ENCODE data around the gene ATP5ME.

The ATP5ME gene

DNA sequence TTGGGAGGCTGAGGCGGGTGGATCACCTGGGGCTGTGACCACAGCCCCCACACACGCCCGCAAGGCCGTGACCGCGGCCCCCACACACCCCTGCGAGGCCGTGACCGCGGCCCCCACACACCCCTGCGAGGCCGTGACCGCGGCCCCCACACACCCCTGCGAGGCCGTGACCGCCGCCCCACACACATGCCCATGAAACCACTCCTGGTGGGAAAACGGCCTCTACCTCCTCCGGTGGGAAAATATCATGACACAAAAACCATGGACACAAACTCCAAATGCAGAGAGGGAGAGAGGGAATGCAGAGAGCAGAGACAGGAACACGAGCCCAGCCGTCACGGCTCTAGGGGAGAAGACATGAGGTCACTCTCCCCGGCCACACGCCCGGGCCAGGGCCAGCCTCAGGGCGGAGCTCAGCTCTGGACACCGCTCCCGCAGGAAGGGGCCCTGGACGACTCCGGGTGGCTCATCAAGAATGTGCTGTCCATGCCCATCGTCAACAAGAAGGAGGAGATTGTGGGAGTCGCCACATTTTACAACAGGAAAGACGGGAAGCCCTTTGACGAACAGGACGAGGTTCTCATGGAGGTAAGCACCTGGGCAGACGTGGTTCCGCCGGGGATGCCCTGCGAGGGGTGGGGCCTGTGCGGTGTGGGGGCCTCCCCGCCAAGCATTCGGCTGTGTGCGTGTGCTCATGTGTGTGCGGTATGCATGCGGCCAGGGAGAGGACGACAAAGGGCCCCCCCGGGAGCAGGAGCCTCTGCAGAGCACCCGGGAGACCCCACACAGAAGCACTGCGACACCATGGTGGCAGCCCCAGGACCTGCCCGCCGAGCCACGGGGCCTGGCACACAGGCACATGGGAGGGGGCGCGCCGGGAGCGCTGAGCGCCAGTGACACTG, 17.4 kb downstream of the ATP5ME start:
- H3K27ac ChIP-seq (ENCODE audit: low read length): no peak overlapping the region
- H3K27me3 ChIP-seq (ENCODE audit: low read depth, low read length): no peaks in the 10 kb centered on the region
- no peak overlapping the region for H3K4me3 ChIP-seq (ENCODE audit: low read depth in 1 of 2, low read length in 2 of 2)
- no peaks in the 10 kb centered on the region for H3K4me1 ChIP-seq (ENCODE audit: control insufficient read depth in 1 of 2, insufficient read depth in 2 of 2, low read length in 2 of 2)
- H3K36me3 ChIP-seq (ENCODE audit: control insufficient read depth in 1 of 2, insufficient read depth in 2 of 2, low read length in 2 of 2): no peaks in the 10 kb centered on the region
- no peaks in the 10 kb centered on the region for H3K9me3 ChIP-seq (ENCODE audit: control insufficient read depth in 1 of 2, low read length in 2 of 2)

DNA sequence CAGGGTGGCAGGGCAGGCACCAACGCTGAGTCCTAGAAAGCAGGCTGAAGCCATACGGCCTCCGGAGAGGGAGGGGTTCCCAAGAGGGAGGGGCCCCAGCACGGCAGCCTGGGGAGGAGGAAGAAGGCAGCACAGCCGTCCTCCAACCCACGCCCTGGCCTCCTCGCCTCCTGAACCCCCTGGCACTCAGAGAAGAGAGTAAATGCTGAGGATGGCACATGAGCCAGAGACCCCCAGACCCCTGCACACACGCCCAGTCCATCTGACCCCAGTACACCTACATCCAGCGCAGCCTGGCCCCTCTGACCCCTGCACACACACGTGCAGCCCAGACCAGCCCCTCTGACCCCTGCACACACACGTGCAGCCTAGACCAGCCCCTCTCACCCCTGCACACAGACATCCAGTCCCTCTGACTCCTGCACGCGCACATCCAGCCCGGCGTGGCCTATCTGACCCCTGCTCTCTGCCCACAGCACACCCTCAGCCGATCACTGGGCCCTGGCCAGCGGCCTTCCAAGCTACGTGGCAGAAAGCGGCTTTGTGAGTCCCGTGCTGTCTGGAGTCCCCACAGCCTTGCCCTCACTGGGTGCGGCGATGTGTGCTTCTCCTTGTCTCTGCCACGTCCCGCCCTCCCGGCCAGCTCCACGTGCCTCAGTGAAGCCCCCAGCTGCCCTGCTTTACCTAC, 18.5 kb downstream of the ATP5ME start:
- Histone ChIP-seq H3K4me1 (ENCODE audit: control insufficient read depth in 1 of 2, insufficient read depth in 2 of 2, low read length in 2 of 2) (no peaks in the 10 kb centered on the region), H3K9me3 (ENCODE audit: control insufficient read depth in 1 of 2, low read length in 2 of 2) (no peaks in the 10 kb centered on the region), H3K36me3 (ENCODE audit: control insufficient read depth in 1 of 2, insufficient read depth in 2 of 2, low read length in 2 of 2) (no peaks in the 10 kb centered on the region), H3K27me3 (ENCODE audit: low read depth, low read length) (no peaks in the 10 kb centered on the region), H3K27ac (ENCODE audit: low read length) (no peak overlapping the region), H3K4me3 (ENCODE audit: low read depth in 1 of 2, low read length in 2 of 2) (no peak overlapping the region)

DNA sequence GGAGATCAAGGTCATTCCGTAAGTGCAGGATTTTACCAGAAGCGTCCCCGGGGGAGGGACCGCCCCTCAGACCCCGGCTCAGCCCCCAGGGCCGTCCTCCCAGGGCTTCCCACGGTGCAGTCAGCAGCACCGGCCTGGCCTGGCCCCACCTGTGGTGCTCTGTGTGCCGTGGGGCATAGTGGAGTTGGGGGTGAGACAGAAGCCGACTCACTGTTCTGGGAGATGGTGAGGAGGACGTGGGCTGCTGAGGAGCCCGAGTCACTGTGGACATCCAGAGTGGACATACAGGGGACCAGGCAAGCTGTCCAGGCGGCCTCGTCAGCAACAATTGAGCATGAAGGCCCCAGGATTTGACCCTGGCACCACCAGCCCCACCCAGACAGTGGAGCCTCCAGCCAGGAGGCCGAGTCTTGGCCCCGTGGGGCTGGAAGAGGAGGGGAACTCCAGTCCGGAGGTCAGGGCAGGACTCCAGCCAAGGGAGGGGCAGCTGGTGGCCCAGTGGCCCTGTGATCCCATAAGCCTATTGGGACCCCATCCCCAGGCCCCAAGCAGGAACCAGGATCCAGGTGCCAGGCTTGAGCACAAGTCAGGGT, 19.1 kb downstream of the ATP5ME start:
- H3K9me3 ChIP-seq (ENCODE audit: control insufficient read depth in 1 of 2, low read length in 2 of 2): no peaks in the 10 kb centered on the region
- no peaks in the 10 kb centered on the region for H3K36me3 ChIP-seq (ENCODE audit: control insufficient read depth in 1 of 2, insufficient read depth in 2 of 2, low read length in 2 of 2)
- no peak overlapping the region for H3K4me3 ChIP-seq (ENCODE audit: low read depth in 1 of 2, low read length in 2 of 2)
- no peaks in the 10 kb centered on the region for H3K27me3 ChIP-seq (ENCODE audit: low read depth, low read length)
- H3K4me1 ChIP-seq (ENCODE audit: control insufficient read depth in 1 of 2, insufficient read depth in 2 of 2, low read length in 2 of 2): no peaks in the 10 kb centered on the region
- H3K27ac ChIP-seq (ENCODE audit: low read length): no peak overlapping the region

DNA sequence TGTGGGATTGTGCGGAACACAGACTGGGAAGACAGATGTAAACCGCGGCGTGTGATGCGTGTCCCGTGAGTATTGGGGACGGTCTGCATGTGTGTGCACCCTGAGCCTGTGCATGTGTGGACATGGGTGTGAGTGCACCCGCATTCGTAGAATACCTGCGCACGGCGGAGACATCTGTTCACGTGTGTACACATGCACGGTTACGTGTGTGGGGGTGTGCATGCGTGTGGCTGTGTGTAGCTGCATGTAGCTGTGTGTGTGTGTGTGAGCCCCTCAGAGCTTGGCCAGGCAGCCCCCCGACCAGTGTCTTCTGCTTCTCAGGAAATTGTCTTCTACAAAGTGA, 19.6 kb downstream of the ATP5ME start:
- Histone ChIP-seq H3K36me3 (ENCODE audit: control insufficient read depth in 1 of 2, insufficient read depth in 2 of 2, low read length in 2 of 2) (no peaks in the 10 kb centered on the region), H3K27me3 (ENCODE audit: low read depth, low read length) (no peaks in the 10 kb centered on the region), H3K4me3 (ENCODE audit: low read depth in 1 of 2, low read length in 2 of 2) (no peak overlapping the region), H3K4me1 (ENCODE audit: control insufficient read depth in 1 of 2, insufficient read depth in 2 of 2, low read length in 2 of 2) (no peaks in the 10 kb centered on the region), H3K9me3 (ENCODE audit: control insufficient read depth in 1 of 2, low read length in 2 of 2) (no peaks in the 10 kb centered on the region), H3K27ac (ENCODE audit: low read length) (no peak overlapping the region)

DNA sequence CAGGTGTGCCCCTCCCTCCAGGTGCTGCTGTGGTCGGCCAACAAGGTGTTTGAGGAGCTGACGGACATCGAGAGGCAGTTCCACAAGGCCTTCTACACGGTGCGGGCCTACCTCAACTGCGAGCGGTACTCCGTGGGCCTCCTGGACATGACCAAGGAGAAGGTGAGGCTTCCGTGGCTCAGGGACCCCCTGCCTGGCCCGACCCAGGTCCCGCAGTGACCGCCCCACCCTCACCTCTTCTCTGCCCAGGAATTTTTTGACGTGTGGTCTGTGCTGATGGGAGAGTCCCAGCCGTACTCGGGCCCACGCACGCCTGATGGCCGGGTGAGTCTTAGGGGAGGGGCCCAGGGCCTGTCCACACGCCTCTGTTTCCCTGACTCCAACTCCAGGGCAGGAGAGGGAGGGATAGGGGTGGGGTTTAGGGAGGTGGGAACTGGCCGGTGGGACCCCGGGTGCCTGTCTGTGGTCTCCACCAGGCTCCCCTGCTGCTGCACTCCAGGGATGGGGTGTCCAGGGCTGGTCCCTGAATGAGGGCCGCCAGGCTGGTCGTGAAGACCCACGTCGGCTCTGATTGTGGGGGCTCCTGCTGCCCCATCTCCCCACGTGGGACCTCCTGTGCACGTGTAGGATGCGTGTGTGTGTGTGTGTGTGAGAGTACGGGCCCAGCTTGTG, 20.1 kb downstream of the ATP5ME start:
- no peaks in the 10 kb centered on the region for H3K9me3 ChIP-seq (ENCODE audit: control insufficient read depth in 1 of 2, low read length in 2 of 2)
- no peaks in the 10 kb centered on the region for H3K36me3 ChIP-seq (ENCODE audit: control insufficient read depth in 1 of 2, insufficient read depth in 2 of 2, low read length in 2 of 2)
- no peak overlapping the region for H3K4me3 ChIP-seq (ENCODE audit: low read depth in 1 of 2, low read length in 2 of 2)
- H3K27ac ChIP-seq (ENCODE audit: low read length): no peak overlapping the region
- H3K4me1 ChIP-seq (ENCODE audit: control insufficient read depth in 1 of 2, insufficient read depth in 2 of 2, low read length in 2 of 2): no peaks in the 10 kb centered on the region
- no peaks in the 10 kb centered on the region for H3K27me3 ChIP-seq (ENCODE audit: low read depth, low read length)

DNA sequence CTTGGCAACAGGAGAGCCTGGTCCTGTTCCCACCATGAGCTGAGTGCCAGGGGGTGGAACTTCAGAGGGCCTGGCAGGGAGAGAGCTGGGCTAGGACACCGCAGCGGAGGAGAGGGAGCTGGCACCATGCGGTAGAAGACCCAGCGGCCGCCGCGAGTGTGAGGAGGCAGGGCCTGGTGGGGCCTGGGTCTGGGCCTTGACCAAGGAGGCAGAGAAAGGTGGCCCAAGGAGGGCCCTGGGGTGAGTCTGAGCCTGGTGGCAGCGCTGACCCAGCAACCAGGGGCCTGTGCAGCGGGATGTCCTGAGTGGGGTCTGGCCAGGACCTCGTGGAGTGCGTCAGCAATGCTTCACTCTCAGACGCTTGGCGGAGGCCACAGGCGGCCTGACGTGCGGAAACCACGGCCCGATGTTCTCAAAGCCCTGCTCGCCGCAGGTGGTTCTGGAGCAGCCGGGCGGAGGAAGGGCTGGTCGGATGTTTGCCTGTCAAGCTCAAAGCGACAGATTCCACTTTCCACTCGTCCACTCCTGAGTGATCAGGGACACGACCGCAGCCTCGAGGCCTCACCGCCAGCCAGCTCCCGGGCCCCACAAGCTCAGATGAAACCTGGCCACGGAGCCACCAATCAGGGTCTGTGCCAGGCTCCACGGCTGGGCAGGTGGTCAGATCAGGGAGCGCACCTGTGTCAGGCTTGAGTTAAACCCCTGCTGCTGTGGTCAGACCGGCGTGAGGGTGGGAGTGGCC, 20.8 kb downstream of the ATP5ME start:
- H3K9me3 ChIP-seq (ENCODE audit: control insufficient read depth in 1 of 2, low read length in 2 of 2): no peaks in the 10 kb centered on the region
- H3K4me3 ChIP-seq (ENCODE audit: low read depth in 1 of 2, low read length in 2 of 2): no peak overlapping the region
- H3K27me3 ChIP-seq (ENCODE audit: low read depth, low read length): no peaks in the 10 kb centered on the region
- H3K4me1 ChIP-seq (ENCODE audit: control insufficient read depth in 1 of 2, insufficient read depth in 2 of 2, low read length in 2 of 2): no peaks in the 10 kb centered on the region
- no peak overlapping the region for H3K27ac ChIP-seq (ENCODE audit: low read length)
- no peaks in the 10 kb centered on the region for H3K36me3 ChIP-seq (ENCODE audit: control insufficient read depth in 1 of 2, insufficient read depth in 2 of 2, low read length in 2 of 2)

DNA sequence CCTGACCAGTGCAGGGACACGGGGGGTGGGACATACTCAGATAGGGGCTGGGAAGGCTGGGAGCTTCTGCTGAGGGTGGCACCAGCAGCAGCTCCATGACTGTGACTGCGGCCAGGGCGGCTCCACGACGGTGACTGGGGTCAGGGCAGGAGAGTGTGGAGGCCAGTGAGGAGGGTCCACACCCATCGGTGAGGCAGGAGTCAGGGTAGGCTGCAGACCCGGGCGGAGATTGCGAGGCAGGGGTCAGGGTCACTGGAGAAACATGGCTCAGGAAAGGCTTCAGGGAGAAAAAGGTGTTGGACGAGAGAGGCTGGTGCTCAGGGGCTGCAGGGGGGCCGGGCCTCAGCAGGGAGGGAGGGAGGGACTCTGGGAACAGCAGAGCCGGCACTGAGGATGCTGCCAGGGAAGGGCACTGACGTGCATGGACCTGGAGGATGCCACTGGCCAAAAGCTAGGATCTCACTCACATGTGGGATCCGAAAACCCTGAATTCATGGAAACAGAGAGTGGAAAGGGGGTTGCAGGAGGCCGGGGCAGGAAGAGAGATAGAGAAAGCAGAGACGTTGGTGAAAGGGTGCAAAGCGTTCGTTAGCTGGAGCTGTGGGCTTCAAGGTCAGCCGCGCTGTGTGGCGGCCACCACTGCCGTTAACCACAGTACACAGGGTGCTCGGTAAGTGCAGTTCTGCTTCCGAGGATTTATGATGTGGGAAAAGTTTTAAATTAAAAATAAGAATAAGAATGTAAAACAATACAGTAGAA, 22.0 kb downstream of the ATP5ME start:
- no peak overlapping the region for H3K4me3 ChIP-seq (ENCODE audit: low read depth in 1 of 2, low read length in 2 of 2)
- no peaks in the 10 kb centered on the region for H3K9me3 ChIP-seq (ENCODE audit: control insufficient read depth in 1 of 2, low read length in 2 of 2)
- H3K36me3 ChIP-seq (ENCODE audit: control insufficient read depth in 1 of 2, insufficient read depth in 2 of 2, low read length in 2 of 2): no peaks in the 10 kb centered on the region
- H3K27me3 ChIP-seq (ENCODE audit: low read depth, low read length): no peaks in the 10 kb centered on the region
- H3K27ac ChIP-seq (ENCODE audit: low read length): no peak overlapping the region
- no peaks in the 10 kb centered on the region for H3K4me1 ChIP-seq (ENCODE audit: control insufficient read depth in 1 of 2, insufficient read depth in 2 of 2, low read length in 2 of 2)

DNA sequence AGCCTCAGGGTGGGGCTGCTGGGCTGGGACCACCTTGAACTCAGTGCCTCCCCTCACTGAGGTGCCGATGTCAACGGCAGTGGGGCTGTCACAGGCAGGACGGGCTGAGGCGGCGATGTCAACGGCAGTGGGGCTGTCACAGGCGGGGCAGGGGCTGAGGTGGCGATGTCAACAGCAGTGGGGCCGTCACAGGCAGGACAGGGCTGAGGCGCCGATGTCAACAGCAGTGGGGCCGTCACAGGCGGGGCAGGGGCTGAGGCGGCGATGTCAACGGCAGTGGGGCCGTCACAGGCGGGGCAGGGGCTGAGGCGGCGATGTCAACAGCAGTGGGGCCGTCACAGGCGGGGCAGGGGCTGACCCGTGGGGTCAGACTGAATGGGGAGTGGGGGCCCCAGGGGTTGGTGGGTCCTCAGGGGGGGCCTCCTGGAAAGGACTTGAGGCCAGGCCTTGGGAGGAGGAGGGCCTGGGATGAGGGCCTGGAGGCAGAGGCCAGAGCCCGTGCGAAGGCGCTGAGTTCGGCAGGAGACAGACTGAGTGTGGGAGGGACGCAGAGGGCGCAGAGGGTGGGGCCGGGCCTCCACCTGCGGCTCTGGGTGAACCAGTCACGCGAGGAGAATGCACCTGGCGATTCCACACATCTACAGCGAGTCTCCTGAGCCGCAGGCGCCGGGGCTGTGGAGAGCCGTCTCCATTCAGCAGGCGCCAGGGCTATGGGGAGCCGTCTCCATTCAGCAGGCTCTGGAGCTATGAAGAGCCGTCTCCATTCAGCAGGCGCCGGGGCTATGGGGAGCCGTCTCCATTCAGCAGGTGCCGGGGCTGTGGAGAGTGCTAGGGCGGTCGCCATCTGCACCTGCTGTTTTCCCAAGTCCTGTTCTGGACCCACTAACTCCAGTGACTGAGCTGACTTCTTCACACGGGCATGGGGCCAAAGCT, 22.9 kb downstream of the ATP5ME start:
- Histone ChIP-seq H3K4me3 (ENCODE audit: low read depth in 1 of 2, low read length in 2 of 2) (no peak overlapping the region), H3K4me1 (ENCODE audit: control insufficient read depth in 1 of 2, insufficient read depth in 2 of 2, low read length in 2 of 2) (no peaks in the 10 kb centered on the region), H3K9me3 (ENCODE audit: control insufficient read depth in 1 of 2, low read length in 2 of 2) (no peaks in the 10 kb centered on the region), H3K27me3 (ENCODE audit: low read depth, low read length) (no peaks in the 10 kb centered on the region), H3K27ac (ENCODE audit: low read length) (no peak overlapping the region), H3K36me3 (ENCODE audit: control insufficient read depth in 1 of 2, insufficient read depth in 2 of 2, low read length in 2 of 2) (no peaks in the 10 kb centered on the region)

DNA sequence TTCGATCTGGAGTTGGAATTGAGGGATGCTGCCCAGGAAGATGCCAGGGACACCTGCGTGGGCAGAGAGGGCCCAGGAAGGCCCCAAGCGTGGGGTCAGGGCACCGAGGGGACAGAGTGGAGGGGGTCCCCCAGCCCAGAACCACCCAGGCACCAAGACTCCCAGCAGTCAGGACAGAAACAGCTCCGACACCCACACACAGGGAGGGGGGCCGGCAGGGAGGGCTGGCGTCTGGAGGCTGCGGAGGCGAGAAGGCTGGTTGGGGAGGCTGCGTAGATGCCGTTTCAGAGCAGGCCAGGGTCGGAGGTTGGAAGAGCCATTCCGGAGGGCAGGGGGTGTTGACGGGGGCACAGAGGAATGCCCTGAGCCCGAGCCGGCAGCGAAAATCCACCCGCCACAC, 23.6 kb downstream of the ATP5ME start:
- H3K27me3 ChIP-seq (ENCODE audit: low read depth, low read length): no peaks in the 10 kb centered on the region
- no peaks in the 10 kb centered on the region for H3K9me3 ChIP-seq (ENCODE audit: control insufficient read depth in 1 of 2, low read length in 2 of 2)
- H3K27ac ChIP-seq (ENCODE audit: low read length): no peak overlapping the region
- H3K4me1 ChIP-seq (ENCODE audit: control insufficient read depth in 1 of 2, insufficient read depth in 2 of 2, low read length in 2 of 2): no peaks in the 10 kb centered on the region
- H3K36me3 ChIP-seq (ENCODE audit: control insufficient read depth in 1 of 2, insufficient read depth in 2 of 2, low read length in 2 of 2): no peaks in the 10 kb centered on the region
- no peak overlapping the region for H3K4me3 ChIP-seq (ENCODE audit: low read depth in 1 of 2, low read length in 2 of 2)

Data from muscle layer of duodenum (tissue), 2 donors.